GDM1 (cell line): ENCODE results near the gene PTX4.
"Not testable (repeated sequence)": the region's sequence is repeated elsewhere in the genome, so short reads cannot be mapped to it uniquely, and the experiment has no call there.

Experiments used
- DNase-seq: peaks from one replicate; lab custom pipeline; 2025; lab: John Stamatoyannopoulos, UW

PTX4 gene

DNA sequence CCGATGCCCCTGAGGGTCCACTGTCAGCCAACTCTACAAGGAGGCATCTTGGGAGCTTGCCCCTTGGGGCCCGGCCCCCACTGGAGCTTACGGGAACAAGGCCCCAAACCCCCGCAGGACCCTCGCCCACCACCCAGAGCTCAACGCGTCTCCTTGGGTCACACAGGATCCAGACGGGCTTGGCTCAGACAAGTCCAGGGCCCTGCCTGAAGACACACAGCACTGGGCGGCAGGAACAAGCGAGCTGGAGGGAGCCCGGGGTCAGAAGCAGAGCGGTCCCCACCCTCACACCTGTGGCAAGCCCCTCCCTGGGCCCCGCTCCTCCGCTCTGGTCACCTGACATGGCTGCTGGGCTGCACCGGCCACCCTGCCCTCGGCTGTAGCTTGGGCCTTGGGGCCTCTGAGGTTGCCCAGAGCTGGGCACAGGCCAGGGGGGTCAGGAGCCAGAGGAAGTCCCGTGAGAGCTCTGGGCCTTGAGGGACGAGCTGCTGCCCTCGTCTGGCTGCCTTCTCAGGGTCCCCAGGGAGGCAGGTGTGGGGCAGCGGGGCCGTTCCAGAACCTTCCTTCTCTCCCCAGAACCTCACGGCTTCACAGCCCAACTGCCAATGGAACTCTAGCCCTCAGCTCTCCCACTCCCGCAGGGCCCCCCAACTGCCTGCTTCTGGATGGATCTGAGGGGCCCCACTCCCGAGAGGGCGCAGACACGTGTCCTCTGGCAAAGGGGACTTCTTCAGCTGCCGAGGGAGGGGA lies 44.6 kb downstream of the PTX4 start, which contains the start of gene CCDC154:
Gene CCDC154, minus strand, starts transcription at position 577 of the 750 bp plus-strand sequence. Its CDS starts 234 bp downstream, at position 343.
- no peak for DNase-seq

GRCh38 chr16:1443403-1443973 lies 45.3 kb downstream of the PTX4 start:
- DNase-seq: no peak

- DNase-seq: no peak
These were observed 46.0 kb downstream of the PTX4 start for GRCh38 chr16:1442697-1443096.

DNA sequence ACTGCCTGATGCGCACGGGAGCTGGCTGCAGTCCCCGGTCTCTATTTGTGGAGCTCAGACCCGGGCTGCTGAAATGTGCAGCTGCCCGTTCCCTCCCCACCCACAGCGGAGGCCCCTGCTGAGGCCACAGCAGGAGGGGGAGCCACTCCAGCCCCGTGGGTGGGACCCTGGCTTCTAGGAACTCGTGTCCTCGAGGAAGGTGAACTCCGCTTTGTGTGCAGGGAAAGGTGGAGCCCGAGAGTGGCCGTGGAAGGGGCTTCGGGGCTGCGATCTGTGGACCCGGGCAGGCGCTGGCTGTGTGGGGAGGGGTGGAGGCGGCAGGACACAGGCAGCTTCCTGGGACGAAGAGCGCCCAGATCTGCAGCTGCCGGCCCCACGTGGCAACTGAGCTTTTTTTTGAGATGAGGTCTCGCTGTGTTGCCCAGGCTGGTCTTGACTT lies 47.3 kb downstream of the PTX4 start:
- DNase-seq: no peak

- DNase-seq: not testable (repeated sequence)
These were observed 49.1 kb downstream of the PTX4 start for GRCh38 chr16:1439699-1440074.

- DNase-seq: no peak
These were observed 49.6 kb downstream of the PTX4 start for GRCh38 chr16:1439058-1439698.

DNA sequence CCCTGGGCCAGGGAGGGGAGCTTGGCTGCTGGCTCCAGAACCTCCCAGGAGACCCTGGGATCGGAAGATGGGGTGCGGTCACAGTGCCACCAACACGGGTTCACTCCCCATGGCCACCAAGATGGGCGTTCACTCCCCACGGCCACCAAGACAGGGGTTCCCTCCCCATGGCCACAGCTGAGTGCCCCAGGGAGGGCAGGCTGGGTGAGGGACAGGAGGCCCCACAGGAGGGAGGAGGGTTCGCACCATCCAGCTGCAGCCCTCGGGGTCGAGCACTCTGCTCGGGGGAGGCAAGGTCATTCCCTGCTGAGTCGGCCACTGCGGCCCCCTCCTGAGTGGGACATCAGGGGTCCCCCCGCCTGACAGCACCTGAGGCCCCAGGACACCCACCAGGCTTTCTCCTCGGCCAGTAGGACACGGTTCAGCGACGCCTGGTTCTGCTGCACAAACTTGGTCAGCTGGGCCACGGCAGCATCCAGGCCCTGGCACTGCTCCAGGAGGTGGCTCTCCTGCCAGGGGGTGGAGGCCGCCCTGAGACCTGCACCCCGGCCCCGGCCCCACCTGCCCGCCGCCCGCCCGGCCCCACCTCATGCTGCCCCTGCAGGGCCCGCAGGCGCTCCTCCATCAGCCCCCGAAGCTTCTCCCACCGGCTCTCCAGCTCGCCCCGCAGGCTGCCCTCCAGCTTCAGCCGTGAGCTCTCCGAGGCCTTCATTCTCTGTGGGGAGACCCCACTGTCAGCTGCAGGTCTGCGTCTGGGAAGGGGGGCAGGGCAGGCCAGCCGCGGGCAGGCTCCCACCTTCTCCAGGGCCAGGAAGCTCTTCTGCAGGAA lies 50.3 kb downstream of the PTX4 start:
- DNase-seq: no peak

GRCh38 chr16:1437606-1438005 lies 51.1 kb downstream of the PTX4 start:
- DNase-seq: no peak

- DNase-seq: no peak
These were observed 51.9 kb downstream of the PTX4 start for GRCh38 chr16:1436731-1437355.

GRCh38 chr16:1435921-1436697 lies 52.6 kb downstream of the PTX4 start:
- no peak for DNase-seq
